Hindlimb muscle (tissue), 1 donor: ENCODE results near the gene WDR17. TPM values are rescaled to one million over a fixed set of nuclear protein-coding genes. Genes with fewer than 3 reads are reported as not detected.

ENCODE experiments used
- DNase-seq: peaks from one replicate; pipeline ENCODE4 v3.0.0-alpha.2; 2013
- polyA plus RNA-seq: library from polyadenylated mRNA; unstranded; fragments of 120-200 nt; gene quantifications from one replicate; pipeline ENCODE4 v1.2.1, GENCODE V29; 2013; ENCODE audit not compliant: insufficient read length

The WDR17 gene
- polyA plus RNA-seq, 1 donor: 0.72 TPM

GRCh38 chr4:176099314-176099713, 33.7 kb downstream of the WDR17 start:
- DNase-seq: no peak

GRCh38 chr4:176102414-176103063, 36.9 kb downstream of the WDR17 start:
- DNase-seq: no peak

GRCh38 chr4:176107695-176108094, 42.1 kb downstream of the WDR17 start:
- DNase-seq: no peak

- no peak for DNase-seq
These were observed 58.2 kb downstream of the WDR17 start for GRCh38 chr4:176123710-176124407.

GRCh38 chr4:176125063-176125462, 59.4 kb downstream of the WDR17 start:
- DNase-seq: no peak

- no peak for DNase-seq
These were observed 69.0 kb downstream of the WDR17 start for GRCh38 chr4:176134670-176135069.

- DNase-seq: no peak
These were observed 72.0 kb downstream of the WDR17 start for GRCh38 chr4:176137631-176138030.

- DNase-seq: no peak
These were observed 73.9 kb downstream of the WDR17 start for GRCh38 chr4:176139518-176139917.

GRCh38 chr4:176142253-176142652, 76.6 kb downstream of the WDR17 start:
- no peak for DNase-seq

GRCh38 chr4:176149680-176150355, 84.2 kb downstream of the WDR17 start:
- DNase-seq: no peak

GRCh38 chr4:176150356-176150682, 84.7 kb downstream of the WDR17 start:
- no peak for DNase-seq

GRCh38 chr4:176150704-176151103, 85.1 kb downstream of the WDR17 start:
- no peak for DNase-seq

GRCh38 chr4:176153124-176153523, 87.5 kb downstream of the WDR17 start:
- DNase-seq: no peak

GRCh38 chr4:176156656-176157055, 91.0 kb downstream of the WDR17 start:
- no peak for DNase-seq

GRCh38 chr4:176163041-176163440, 97.4 kb downstream of the WDR17 start:
- DNase-seq: no peak

GRCh38 chr4:176185051-176185450, 119.4 kb downstream of the WDR17 start:
- no peak for DNase-seq

- DNase-seq: no peak
These were observed 120.4 kb downstream of the WDR17 start for GRCh38 chr4:176186067-176186466.

- DNase-seq: no peak
These were observed 121.2 kb downstream of the WDR17 start for GRCh38 chr4:176186671-176187395.

- DNase-seq: no peak
These were observed 122.0 kb downstream of the WDR17 start for GRCh38 chr4:176187624-176188023.

GRCh38 chr4:176188654-176189053, 123.0 kb downstream of the WDR17 start:
- no peak for DNase-seq

GRCh38 chr4:176189891-176190795, 124.5 kb downstream of the WDR17 start:
- peak; percentile 5 for DNase-seq

GRCh38 chr4:176191974-176192373, 126.3 kb downstream of the WDR17 start:
- no peak for DNase-seq
